Muscle of leg (tissue), 11 donors: ENCODE data around the gene ING2. TPM values are rescaled to one million over a fixed set of nuclear protein-coding genes. Genes with fewer than 3 reads are reported as not detected.
A peak's percentile ranks its signal among the peaks of the same experiment; 100 is the strongest.

ENCODE experiments used
- DNase-seq: peaks from one replicate; pipeline ENCODE4 v3.0.0; 2013
- H3K27ac ChIP-seq: one replicate; pipeline ENCODE4 v1.5.1; 2013; ENCODE audit warnings: mild to moderate bottlenecking, low read length, control low read depth
- H3K27me3 ChIP-seq: one replicate; pipeline ENCODE4 v1.6.1; 2013; ENCODE audit warnings: low read length; ENCODE audit not compliant: control insufficient read depth, insufficient read depth
- H3K36me3 ChIP-seq: one replicate; pipeline ENCODE4 v1.6.1; 2013; ENCODE audit warnings: low read length; ENCODE audit not compliant: control insufficient read depth, insufficient read depth
- H3K4me1 ChIP-seq: one replicate; pipeline ENCODE4 v1.6.1; 2013; ENCODE audit warnings: low read length; ENCODE audit not compliant: control insufficient read depth, insufficient read depth
- H3K4me3 ChIP-seq: one replicate; pipeline ENCODE4 v1.5.1; 2013; ENCODE audit warnings: low read length, control low read depth
- H3K9me3 ChIP-seq: replicated peaks from 2 replicates; pipeline ENCODE4 v1.6.1; 2013; ENCODE audit warnings: low read depth, low read length; ENCODE audit not compliant: control insufficient read depth
- WGBS: methylation state at CpG from one replicate; pipeline ENCODE4 v1.1.5; 2013; ENCODE audit warnings: missing lambda C conversion rate; ENCODE audit not compliant: insufficient coverage; 5-methylcytosine and 5-hydroxymethylcytosine counted together
- polyA plus RNA-seq, 8 donors: library from polyadenylated mRNA; unstranded; fragments of 120-200 nt; gene quantifications; one replicate each; pipeline versions ENCODE4 v1.2.1 to v1.2.3, GENCODE V29; 2013; ENCODE audit warnings: inconsistent platforms in 1 of 8, low replicate concordance in 1 of 8; ENCODE audit not compliant: insufficient read length in 8 of 8, insufficient read depth in 1 of 8
- total RNA-seq: library from RNA; stranded (reverse); fragments of 120-200 nt; gene quantifications from one replicate; pipeline ENCODE4 v1.2.4, GENCODE V29; 2013

Gene ING2
- total and polyA plus RNA-seq, 9 donors: 11.5 to 18.2 (median 16.3) TPM

GRCh38 chr4:183493246-183493645 lies 11.6 kb upstream of the ING2 start:
- no peak for DNase-seq
- WGBS: no CpG with 5 or more reads among the region's 3 CpGs
- no peaks in the 10 kb centered on the region for H3K9me3 ChIP-seq
- H3K27me3 ChIP-seq: no peaks in the 10 kb centered on the region
- H3K27ac ChIP-seq: no peak overlapping the region
- no peaks in the 10 kb centered on the region for H3K4me1 ChIP-seq
- H3K36me3 ChIP-seq: peaks cover 10% of the 10 kb centered on the region
- H3K4me3 ChIP-seq: no peak overlapping the region

GRCh38 chr4:183495184-183495583 lies 9.7 kb upstream of the ING2 start:
- WGBS: 50% methylated on average over 1 of the region's 3 CpGs
- H3K4me3 ChIP-seq: no peak overlapping the region
- no peaks in the 10 kb centered on the region for H3K27me3 ChIP-seq
- H3K27ac ChIP-seq: no peak overlapping the region
- H3K4me1 ChIP-seq: no peaks in the 10 kb centered on the region
- H3K36me3 ChIP-seq: peaks cover 10% of the 10 kb centered on the region
- H3K9me3 ChIP-seq: no peaks in the 10 kb centered on the region
- peak; percentile 13 for DNase-seq

GRCh38 chr4:183499389-183499788 lies 5.5 kb upstream of the ING2 start:
- Histone ChIP-seq H3K27me3 (no peaks in the 10 kb centered on the region), H3K27ac (peak overlapping the region; percentile 21), H3K4me3 (no peak overlapping the region), H3K9me3 (no peaks in the 10 kb centered on the region), H3K4me1 (peaks cover 4% of the 10 kb centered on the region), H3K36me3 (no peaks in the 10 kb centered on the region)
- peak; percentile 29 for DNase-seq
- no CpG with 5 or more reads among the region's 2 CpGs for WGBS

- peak; percentile 54 for DNase-seq
- Histone ChIP-seq H3K27me3 (no peaks in the 10 kb centered on the region), H3K27ac (peak overlapping the region; percentile 21), H3K9me3 (no peaks in the 10 kb centered on the region), H3K36me3 (no peaks in the 10 kb centered on the region), H3K4me3 (no peak overlapping the region), H3K4me1 (peaks cover 4% of the 10 kb centered on the region)
- WGBS: no CpG with 5 or more reads among the region's 5 CpGs
These were observed 5.1 kb upstream of the ING2 start for GRCh38 chr4:183499801-183500200.

- peaks cover 4% of the 10 kb centered on the region for H3K4me1 ChIP-seq
- peak overlapping the region; percentile 77 for H3K4me3 ChIP-seq
- peak overlapping the region; percentile 93 for H3K27ac ChIP-seq
- H3K9me3 ChIP-seq: no peaks in the 10 kb centered on the region
- H3K27me3 ChIP-seq: no peaks in the 10 kb centered on the region
- no peaks in the 10 kb centered on the region for H3K36me3 ChIP-seq
- DNase-seq: no peak
- whole genome bisulfite sequencing: under 1% methylated on average over 14 of the region's 15 CpGs
These were observed 1.3 kb upstream of the ING2 start for GRCh38 chr4:183503497-183504063.

GRCh38 chr4:183504064-183504929 lies 561 bp upstream of the ING2 start:
- H3K27ac ChIP-seq: peak overlapping the region; percentile 99
- peak; percentile 100 for DNase-seq
- peaks cover 4% of the 10 kb centered on the region for H3K4me1 ChIP-seq
- H3K9me3 ChIP-seq: no peaks in the 10 kb centered on the region
- peak overlapping the region; percentile 98 for H3K4me3 ChIP-seq
- WGBS: under 1% methylated on average over 102 of the region's 106 CpGs
- H3K36me3 ChIP-seq: no peaks in the 10 kb centered on the region
- no peaks in the 10 kb centered on the region for H3K27me3 ChIP-seq

- H3K27me3 ChIP-seq: no peaks in the 10 kb centered on the region
- no peaks in the 10 kb centered on the region for H3K9me3 ChIP-seq
- under 1% methylated on average over 64 of the region's 80 CpGs for WGBS
- H3K4me1 ChIP-seq: peaks cover 4% of the 10 kb centered on the region
- peaks cover 5% of the 10 kb centered on the region for H3K36me3 ChIP-seq
- peak overlapping the region; percentile 98 for H3K4me3 ChIP-seq
- peak; percentile 96 for DNase-seq
- H3K27ac ChIP-seq: peak overlapping the region; percentile 99
These were observed 942 bp downstream of the ING2 start for GRCh38 chr4:183505611-183506388.

- Histone ChIP-seq H3K36me3 (peaks cover 5% of the 10 kb centered on the region), H3K4me1 (peaks cover 4% of the 10 kb centered on the region)
- WGBS: no CpG with 5 or more reads among the region's 14 CpGs
These were observed 1.5 kb downstream of the ING2 start for GRCh38 chr4:183506389-183506735.

GRCh38 chr4:183507925-183508696 lies 3.3 kb downstream of the ING2 start:
- Histone ChIP-seq H3K27me3 (no peaks in the 10 kb centered on the region), H3K27ac (no peak overlapping the region), H3K4me3 (no peak overlapping the region), H3K36me3 (peaks cover 8% of the 10 kb centered on the region), H3K9me3 (no peaks in the 10 kb centered on the region), H3K4me1 (peaks cover 1% of the 10 kb centered on the region)
- WGBS: 80% methylated on average over 2 of the region's 6 CpGs
- DNase-seq: peak; percentile 10

More at GRCh38 chr4:183506389-183506735, 1.5 kb downstream of the ING2 start:
- Histone ChIP-seq H3K9me3 (no peaks in the 10 kb centered on the region), H3K27me3 (no peaks in the 10 kb centered on the region), H3K4me3 (peak overlapping the region; percentile 98), H3K27ac (peak overlapping the region; percentile 99)
- no peak for DNase-seq
